ELF-1 (cell line): ENCODE results near the gene ABHD17A.
"Not testable (repeated sequence)": the region's sequence is repeated elsewhere in the genome, so short reads cannot be mapped to it uniquely, and the experiment has no call there.

Experiments used
- DNase-seq: peaks from one replicate; pipeline ENCODE4 v3.0.0-alpha.2; 2016; ENCODE audit warnings: low read depth, low spot score

Gene ABHD17A

DNA sequence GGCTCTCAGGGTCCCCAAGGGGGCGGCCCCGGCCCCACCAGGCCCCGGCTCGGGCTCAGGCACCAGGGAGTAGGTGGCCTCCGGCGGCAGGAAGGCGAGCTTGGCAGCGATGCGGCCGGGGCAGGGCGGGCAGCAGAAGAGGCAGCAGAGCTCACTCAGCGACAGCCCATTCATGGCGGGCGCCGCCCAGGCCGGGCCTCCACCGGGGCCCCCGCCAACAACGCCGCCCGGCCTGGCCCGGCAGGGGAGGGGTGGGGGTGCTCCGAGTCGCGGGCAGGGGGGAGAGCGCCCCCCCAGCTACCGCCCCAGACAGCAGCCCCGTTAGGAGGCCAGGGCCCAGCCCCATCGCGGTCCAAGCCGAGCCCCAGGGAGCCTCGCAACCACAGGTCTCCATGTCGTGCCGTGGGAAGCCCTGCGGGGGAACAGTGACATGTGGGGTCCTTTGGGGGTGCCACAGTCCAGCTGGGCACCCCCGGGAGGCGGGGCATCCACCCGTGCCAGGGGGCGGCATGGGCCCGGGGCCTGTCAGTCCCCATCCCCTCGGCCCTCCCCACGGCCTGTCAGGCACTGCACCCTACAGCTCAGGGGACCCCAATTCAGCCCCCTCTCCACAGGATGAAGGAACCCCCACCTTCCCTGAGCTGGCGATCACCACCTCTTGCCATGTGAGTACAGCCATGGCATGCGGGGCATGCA lies 3.8 kb downstream of the ABHD17A start:
- not testable (repeated sequence) for DNase-seq

DNA sequence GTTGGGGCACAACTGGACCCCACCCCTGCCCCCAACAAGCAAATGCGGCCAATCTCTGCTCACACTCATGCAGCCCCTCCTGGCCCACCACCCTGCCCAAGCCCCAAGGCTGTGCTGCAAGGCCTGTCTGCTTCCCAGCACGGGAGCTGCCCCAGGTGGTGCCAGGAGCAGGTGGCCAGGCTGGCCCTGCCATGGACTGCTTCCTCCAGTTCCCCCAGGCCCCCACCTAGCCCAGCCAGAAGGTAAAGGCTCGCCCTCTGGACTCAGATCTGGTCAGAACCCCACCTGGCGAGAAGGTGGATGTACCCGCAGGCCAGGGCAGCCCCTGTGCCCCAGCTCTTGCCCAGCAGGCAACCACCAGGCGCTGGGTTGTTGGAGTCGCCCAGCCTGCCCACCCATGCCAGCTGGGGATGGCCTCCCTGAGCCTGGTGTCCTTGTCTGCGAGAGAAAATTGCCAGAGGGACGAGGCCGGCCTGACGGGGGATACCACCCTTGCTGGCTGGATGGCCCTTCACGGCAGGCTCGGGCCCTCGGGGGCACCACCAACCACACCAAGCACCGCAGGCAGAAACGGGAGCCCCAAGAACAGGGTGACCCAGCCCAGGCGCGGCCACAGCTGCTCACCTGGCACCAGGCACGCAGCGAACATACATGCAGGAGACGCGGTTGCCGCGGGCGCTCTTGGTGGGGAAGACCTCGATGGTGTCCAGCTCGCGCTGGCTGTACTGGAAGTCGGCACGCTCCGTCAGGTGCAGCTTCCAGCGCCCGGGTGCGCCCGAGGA lies 4.5 kb downstream of the ABHD17A start:
- no peak for DNase-seq

DNA sequence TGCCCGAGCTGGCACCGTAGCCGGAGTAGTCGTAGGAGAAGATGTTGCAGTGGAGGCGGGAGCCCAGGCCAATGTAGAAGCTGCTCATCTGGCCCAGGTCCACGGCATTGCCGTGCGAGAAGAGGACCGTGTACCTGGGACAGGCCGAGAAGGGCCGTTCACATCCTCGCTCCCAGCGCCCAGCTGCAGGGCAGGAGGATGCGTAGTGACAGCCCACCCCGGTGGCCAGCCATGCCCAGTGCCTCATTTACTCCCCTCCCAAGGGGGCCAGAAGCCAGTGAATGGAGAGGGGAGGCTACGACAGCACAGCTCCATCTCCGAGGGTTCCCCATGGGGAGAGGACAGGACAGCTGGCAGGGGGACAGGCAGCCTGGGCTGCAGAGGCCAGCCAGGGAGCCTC lies 5.3 kb downstream of the ABHD17A start:
- DNase-seq: not testable (repeated sequence)

DNA sequence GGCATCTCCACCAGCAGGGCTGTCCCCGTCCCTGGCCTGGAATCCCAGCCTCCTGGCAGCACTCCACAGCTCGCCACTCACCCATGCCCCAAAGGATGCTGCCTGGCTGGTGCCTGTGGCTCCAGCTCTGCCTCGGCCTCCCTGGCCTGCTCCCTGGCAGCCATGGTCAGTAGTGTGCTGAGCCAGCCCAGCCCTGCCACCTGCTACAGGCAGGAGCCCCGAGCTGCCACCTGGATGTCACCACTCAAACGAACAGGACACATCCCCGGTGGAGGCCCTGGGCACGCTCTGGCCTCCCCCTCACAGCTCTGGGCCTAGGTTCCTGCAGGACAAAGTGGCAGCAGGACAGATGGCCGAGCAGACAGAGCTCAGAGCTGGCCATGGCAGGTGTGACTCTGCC lies 6.7 kb downstream of the ABHD17A start:
- not testable (repeated sequence) for DNase-seq

DNA sequence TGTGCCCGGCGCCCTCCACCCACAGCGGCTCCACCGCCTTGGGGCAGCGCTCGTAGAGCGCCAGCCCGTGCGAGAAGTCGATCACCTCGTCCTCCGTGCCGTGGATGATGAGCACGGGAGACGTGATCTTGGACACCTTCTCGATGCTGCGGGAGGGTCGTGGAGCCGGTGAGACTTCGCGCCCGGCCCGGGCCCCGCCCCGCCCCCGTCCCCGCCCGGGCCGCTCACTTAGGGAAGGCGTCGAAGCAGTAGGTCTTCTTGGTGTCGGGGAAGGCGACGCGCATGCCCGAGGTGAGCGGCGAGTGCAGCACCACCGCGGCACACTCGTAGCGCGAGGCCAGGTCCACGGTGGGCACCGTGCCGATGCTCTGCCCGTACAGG lies 8.0 kb downstream of the ABHD17A start:
- DNase-seq: not testable (repeated sequence)

DNA sequence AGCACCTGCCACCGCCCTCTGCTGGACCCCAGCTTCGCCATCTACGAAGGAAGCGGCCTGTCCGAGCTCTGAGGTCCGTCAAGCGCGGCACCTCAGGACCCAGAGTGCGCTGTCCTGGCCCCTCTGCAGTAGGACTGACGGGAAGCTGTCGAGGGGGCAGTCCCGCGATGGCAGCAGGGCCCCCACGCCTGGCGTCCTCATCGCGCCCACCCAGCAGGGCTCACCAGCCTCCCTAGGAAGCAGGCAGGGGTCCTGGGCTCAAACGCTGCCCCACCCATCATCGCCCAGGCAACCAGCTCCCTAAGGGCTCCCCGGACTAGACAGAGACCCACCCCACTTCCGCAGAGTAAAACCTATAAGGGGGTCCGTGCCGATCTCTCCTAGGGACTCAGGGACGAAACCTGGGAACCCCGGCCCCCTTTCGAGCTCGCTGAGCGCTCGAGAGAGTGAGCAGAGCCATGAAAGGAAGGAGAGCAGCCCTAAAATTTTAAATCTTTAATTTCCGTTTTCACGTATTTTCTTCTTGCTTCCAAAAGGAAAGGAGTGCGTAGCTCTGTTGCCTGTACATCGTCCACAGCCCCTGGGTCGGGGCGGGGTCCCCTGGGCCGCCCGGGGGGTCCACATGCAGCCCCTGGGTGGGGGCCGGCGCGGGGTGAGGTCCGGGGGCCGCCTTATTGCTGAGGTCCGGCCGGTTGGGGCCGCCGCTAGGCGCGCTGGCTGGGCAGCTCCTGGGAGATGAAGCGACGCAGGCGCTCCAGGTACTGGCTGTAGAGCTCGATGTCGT lies 8.6 kb downstream of the ABHD17A start:
- DNase-seq: not testable (repeated sequence)

DNA sequence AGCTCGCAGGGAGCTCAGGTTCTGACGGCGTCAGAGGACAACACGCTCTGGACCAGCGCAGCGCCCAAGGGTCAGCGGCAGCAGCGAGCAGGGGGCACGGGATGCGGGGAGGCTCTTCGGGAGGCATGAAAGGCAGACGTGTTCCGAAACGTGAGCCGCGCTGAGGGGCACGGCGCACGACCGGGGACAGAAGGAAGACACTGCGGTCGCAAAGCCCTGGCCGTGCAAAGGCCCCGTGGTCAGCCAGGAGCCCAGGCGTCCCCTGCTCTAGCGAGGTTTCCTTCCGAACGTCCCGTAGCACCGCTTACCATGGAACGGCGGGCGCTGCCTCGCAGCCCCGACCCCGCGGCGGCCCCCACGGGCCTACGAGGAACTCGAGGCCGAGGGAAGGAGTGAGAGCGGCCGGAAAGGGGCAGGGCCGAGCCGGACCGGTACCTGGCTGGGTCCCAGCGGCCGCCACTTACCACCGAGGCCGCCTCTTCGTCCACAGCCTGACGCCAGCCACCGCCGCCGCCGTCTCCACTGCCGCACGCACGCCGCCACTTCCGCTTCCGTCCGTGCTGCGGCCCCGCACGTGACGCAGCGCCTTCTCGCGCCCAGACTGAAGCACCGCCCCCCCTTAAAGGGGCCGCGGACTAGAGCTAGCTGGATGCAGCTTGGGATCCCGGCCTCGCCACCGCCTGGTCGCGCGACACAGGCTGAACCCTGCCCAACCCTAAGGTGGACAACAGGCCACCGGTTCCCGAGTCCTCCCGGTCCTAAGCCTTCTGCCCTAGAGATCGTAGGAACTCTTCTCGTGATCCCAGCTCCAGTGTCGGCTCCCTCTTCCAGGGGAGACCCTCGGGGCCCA lies 9.4 kb downstream of the ABHD17A start:
- DNase-seq: peak; percentile 95

DNA sequence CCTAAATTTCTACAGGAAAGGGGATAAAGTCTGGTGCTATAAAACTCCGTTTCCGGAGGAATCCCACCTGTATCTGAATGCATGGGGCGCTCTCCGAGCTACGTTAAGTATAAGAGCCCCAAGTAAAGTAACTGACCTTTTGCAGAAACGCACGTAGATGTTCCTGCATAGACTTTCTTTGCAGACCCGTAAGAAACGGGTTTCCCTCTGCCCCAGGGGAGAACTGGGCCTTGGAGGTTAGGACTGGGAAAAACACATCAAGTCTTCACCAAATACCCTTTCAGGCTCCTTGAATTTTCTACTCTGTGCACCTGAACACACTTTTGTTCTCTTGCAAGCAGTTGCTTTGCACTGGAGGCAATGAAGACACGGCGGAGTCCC lies 10.0 kb downstream of the ABHD17A start:
- peak; percentile 34 for DNase-seq

DNA sequence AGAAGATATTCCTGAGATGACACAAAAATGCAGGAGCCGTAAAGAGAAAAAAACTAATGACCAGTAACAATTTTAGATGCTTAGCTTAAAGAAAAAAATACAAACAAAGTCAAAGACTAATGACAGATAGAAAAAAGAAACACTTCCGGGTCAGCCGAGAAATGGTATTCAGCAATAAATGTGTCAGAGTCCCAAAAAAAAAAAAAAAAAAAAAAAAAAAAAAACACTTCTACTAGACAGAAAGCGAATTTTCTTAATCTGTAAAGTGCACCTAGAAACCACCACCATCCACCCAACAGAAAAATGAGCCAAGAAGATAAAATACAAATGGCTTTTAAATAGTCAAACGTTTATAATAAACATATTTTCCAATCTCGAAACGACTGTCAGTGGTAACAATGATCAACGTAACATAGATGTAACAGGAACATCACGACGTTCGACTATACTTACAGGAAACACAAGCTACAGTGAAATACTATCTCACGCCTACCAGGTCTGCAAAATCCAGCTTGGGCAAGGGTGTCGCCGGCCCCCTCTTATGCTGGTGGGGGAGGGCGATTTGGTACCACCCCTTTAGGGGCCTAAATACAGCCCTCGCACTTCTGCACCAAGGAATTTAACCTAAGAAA lies 10.6 kb downstream of the ABHD17A start:
- no peak for DNase-seq

DNA sequence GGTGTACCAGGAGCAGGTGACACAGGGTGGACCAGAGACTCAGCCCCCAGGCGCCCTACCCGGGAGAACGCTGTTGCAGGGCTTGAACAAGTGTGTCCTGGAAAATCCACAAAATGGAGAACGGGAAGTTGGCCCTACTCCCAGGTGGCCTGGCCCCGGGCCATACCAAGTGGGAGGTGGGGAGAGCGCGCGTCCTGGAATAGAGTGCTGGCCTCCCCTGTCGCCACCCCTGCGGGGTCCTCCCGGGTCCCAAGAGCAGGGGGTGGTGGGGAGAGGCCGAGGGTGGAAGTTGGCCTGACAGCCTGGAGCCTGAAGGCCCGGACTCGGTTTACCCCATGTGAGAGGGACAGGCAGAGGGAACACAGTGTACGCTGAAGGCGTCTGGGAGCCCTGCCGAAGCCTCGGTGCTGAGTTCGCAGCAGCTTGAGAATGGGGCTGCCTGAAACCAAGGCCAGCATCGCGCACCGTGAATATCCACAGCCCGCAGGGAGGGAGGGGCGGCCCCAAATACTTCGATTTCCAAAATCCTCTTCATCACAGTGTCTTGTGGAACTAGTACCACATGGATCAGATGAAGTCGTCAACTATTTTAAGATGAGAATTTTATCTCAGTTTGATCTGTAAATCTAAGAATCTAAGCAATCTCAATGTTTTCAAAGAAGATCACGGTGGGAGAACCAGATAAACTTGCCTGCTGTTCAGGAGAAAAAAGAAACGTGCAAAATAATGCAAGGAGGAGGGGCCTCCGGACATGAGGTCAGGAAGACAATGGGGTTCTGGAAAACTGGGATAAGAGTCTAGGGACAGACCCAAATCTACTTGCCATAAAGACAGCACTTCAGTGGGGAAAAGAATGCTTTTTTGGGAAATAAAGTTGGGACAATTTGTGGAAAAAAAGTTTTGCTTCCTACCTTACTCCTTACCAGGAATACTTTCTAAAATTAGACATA lies 11.5 kb downstream of the ABHD17A start:
- no peak for DNase-seq

DNA sequence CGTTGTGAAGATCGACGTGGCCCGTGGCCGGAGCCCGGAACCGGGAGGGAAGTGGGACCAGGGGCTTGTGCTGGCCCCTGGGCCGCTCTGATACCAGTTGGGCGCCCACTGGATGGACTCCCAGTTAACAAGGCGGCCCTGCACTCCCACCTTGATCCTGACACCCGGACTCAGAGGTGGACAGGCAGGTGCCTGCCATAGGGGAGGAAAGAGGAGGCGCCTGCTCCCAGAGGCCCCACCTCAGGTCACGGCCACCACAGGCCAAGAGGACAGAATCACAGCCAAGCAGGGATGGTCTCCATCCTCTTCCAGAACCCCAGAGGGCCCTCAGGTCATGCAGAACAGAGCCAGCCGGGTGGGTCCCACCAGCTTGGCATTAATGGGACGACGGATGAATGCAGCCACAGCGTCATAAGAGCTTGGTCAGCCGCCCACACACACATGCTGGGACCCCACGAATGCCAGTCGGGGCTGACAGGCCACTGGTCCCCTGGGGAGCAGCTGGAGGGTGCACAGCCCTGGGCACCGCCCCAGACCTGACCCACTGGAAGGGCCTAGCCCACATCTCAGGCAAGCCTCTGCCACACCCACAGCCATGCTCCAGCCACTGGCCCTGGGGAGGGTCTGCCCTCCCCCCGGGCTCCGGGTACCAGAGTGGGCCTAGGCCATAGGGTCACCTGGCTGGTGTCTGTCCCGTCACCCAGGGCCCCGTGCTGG lies 12.3 kb downstream of the ABHD17A start:
- DNase-seq: no peak

DNA sequence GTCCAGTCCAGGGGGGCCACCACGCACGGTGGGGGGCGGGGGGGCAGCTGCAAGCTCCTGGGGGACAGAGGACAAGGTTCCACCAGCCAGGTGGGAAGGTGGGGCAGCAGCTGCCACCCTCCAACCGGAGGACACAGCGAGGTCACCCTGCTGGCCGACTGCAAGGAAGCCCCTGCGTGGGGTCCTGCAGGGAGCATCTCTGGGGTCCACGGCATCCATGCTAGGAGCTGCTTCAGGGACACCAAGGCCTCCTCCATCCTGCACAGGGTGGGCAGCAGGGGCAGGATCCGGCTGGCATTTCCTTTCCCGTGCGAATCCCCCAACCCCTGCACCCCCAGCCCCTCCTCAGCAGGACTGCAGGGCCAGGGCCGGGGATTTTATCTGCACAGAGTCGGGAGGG lies 13.7 kb downstream of the ABHD17A start:
- no peak for DNase-seq

DNA sequence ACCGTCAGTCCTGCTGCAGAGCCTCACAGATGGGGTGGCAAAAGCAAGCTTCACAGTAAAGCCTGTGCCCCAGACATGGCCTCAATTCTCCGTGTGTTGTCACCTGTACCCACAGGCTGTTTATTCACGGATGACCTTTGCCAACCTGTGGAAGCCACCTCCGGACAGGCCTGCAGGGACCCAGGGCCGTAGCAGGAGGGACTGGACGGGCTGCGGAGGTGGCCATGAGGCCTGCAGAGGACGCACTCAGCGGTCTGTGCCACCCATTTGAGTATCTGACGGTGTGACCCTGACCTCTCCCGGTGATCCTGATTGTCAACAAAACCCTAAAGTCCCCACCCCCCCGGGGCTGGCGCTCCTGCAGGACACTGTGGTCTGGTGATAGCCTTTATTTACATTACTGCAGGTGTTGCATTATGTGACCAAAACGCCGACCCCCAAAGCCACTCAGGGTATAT lies 14.1 kb downstream of the ABHD17A start:
- no peak for DNase-seq

DNA sequence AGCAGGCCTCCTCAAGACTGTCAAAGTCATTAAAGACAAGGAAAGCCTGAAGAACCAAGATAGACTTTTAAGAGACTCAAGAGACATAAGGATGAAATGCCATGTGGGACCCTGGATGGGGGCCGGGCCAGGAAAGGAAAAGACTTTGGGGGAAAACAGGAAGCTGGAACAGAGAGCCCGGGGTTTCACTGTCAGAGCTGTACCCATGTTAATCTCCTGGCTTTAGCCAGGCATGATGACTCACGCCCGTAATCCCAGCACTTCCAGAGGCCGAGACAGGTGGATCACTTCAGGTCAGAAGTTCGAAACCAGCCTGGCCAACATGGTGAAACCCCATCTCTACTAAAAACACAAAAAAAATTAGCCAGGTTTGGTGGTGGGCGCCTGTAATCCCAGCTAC lies 16.3 kb downstream of the ABHD17A start:
- DNase-seq: no peak

DNA sequence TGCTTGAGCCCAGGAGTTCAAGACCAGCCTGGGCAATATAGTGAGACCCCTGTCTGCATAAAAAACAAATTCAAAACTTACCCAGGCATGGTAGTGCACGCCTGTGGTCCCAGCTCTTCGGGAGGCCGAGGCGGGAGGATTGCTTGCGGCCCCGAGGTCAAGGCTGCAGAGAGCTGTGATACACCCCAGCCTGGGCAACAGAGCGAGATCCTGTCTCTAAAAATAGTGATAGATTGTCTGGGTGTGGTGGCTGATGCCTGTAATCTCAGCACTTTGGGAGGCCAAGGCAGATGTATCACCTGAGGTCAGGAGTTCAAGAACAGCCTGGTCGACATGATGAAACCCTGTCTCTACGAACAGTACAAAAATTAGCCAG lies 18.0 kb downstream of the ABHD17A start:
- no peak for DNase-seq

DNA sequence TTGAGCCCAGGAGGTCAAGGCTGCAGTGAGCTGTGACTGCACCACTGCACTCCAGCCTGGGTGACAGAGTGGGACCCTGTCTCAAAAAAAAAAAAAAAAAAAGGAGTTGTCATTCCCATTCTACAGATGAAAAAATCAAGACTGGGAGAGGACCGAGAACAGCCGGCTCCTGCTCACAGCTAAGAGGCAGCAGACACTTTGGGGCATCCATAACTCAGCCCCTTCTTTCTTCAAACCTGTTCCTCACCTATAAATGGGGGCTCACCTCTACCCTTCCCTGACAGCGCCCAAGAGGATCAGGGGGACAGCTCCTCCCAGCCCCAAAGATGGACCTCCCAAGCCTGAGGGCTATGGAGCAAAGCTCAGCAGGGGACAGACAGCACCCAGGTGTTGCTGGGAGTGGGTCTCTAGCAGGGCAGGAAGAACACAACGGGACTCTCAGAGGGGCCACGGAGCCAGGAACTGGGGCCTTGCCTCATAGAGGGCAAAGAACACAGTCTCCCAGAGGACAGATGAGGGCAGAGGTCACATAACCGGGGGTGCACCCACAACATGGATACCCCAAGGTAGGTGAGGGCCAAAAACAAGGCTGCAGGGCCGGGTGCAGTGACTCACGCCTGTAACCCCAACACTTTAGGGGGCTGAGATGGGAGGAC lies 18.5 kb downstream of the ABHD17A start:
- no peak for DNase-seq

DNA sequence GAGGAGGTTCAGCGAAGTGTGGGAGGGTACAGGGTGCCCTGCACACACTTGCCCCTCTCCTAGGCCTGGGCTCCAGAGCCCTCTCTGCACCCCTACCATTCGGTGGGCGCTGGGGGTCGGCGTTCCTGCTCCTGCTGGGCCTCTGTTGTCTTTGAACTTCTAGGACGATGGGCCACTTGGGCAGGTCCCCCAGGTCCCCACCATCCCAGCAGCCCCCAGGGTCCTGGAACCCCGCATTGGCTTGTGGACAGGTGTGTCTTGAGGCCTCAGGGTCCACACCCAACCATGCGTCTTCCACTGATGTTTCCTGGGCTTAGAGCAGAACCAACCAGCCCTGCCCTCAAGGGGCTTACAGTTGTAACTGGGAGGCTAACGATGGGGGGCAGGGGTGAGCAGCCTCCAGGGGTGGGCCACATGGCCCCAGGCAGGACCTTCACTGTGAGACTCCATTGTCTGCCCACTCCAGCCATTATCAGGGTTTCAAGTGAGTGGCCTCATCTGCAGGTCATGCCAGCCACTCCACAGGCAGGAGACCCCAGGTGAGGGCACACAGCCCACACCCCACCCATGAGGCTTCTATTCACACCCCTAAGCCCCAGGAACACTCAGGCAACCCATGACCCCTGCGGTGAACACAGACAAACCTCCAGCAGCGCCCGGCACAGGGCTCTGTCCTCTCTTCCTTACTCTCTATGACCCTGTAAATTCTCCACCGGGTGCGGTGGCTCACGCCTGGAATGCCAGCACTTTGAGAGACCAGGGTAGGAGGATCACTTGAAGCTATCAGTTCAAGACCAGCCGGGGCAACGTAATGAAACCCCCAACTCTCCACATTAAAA lies 19.9 kb downstream of the ABHD17A start:
- DNase-seq: peak; percentile 27
